GM21423 (cell line): ENCODE results near the gene EIF4B.

Experiments used
- ATAC-seq: cut with Tn5 transposase; IDR thresholded peaks from one replicate; pipeline ENCODE4 v1.9.1; 2021; ENCODE audit warnings: mild to moderate bottlenecking, moderate library complexity; ENCODE audit not compliant: unreplicated experiment

EIF4B gene

GRCh38 chr12:53067993-53068770 is 61.9 kb downstream of the EIF4B start:
- no peak for ATAC-seq

GRCh38 chr12:53068811-53069585 is 62.7 kb downstream of the EIF4B start:
- no peak for ATAC-seq

GRCh38 chr12:53069621-53070410 is 63.6 kb downstream of the EIF4B start:
- no peak for ATAC-seq

GRCh38 chr12:53070877-53071492 is 64.7 kb downstream of the EIF4B start:
- no peak for ATAC-seq

- no peak for ATAC-seq
These were observed 65.6 kb downstream of the EIF4B start for GRCh38 chr12:53071591-53072551.

- ATAC-seq = no peak
These were observed 67.6 kb downstream of the EIF4B start for GRCh38 chr12:53073881-53074280.

GRCh38 chr12:53074283-53074998 is 68.2 kb downstream of the EIF4B start:
- ATAC-seq = no peak

- no peak for ATAC-seq
These were observed 68.7 kb downstream of the EIF4B start for GRCh38 chr12:53074999-53075370.

- no peak for ATAC-seq
These were observed 70.2 kb downstream of the EIF4B start for GRCh38 chr12:53076461-53076860.

- no peak for ATAC-seq
These were observed 70.8 kb downstream of the EIF4B start for GRCh38 chr12:53077030-53077429.

- peak; percentile 9 for ATAC-seq
These were observed 72.4 kb downstream of the EIF4B start for GRCh38 chr12:53078425-53079225.

- ATAC-seq = peak; percentile 99
These were observed 73.2 kb downstream of the EIF4B start, which contains the start of gene SPRYD3 for GRCh38 chr12:53079226-53080117. Gene SPRYD3, minus strand, starts transcription at chr12:53079390. Its CDS starts 57 bp downstream, at chr12:53079333.

GRCh38 chr12:53082637-53083175 is 76.5 kb downstream of the EIF4B start:
- ATAC-seq = no peak

GRCh38 chr12:53086361-53086760 is 80.1 kb downstream of the EIF4B start:
- no peak for ATAC-seq

- ATAC-seq = no peak
These were observed 83.8 kb downstream of the EIF4B start for GRCh38 chr12:53090105-53090504.

GRCh38 chr12:53090554-53090953 is 84.3 kb downstream of the EIF4B start:
- ATAC-seq = no peak

GRCh38 chr12:53091756-53092155 is 85.5 kb downstream of the EIF4B start:
- no peak for ATAC-seq
